Ramos (cell line): ENCODE measurements around the gene CNTROB.
"Not testable (repeated sequence)": the region's sequence is repeated elsewhere in the genome, so short reads cannot be mapped to it uniquely, and the experiment has no call there.

Experiments
- in situ Hi-C: fragments of 300-500 bp; cut with MboI; formaldehyde crosslinking; loops from one replicate; pipeline ENCODE4 v1.14.3; 2022; ENCODE audit warnings: low sequenced_read_pairs; ENCODE audit not compliant: unreplicated experiment

CNTROB gene

GRCh38 chr17:7935859-7936258 is 3.9 kb downstream of the CNTROB start:
- in situ Hi-C loops, result no loop called here

GRCh38 chr17:7940034-7940433 is 8.0 kb downstream of the CNTROB start:
- in situ Hi-C loops, result no loop called here

- in situ Hi-C loops, result no loop called here
Observed at GRCh38 chr17:7940743-7941142, 8.7 kb downstream of the CNTROB start.

- in situ Hi-C loops, result no loop called here
Observed at GRCh38 chr17:7943291-7943690, 11.3 kb downstream of the CNTROB start.

GRCh38 chr17:7944326-7944725 is 12.3 kb downstream of the CNTROB start:
- in situ Hi-C loops, result no loop called here

GRCh38 chr17:7945651-7946050 is 13.6 kb downstream of the CNTROB start:
- in situ Hi-C loops, result no loop called here

GRCh38 chr17:7946441-7946840 is 14.4 kb downstream of the CNTROB start:
- in situ Hi-C loops, result no loop called here

GRCh38 chr17:7947651-7948050 is 15.6 kb downstream of the CNTROB start:
- in situ Hi-C loops, result no loop called here

GRCh38 chr17:7950578-7950977 is 18.6 kb downstream of the CNTROB start:
- in situ Hi-C loops, result no loop called here

GRCh38 chr17:7951143-7951792 is 19.3 kb downstream of the CNTROB start:
- in situ Hi-C loops, result no loop called here

- in situ Hi-C loops, result not testable (repeated sequence)
Observed at GRCh38 chr17:7953266-7953665, 21.3 kb downstream of the CNTROB start.

- in situ Hi-C loops, result no loop called here
Observed at GRCh38 chr17:7955414-7956227, 23.6 kb downstream of the CNTROB start.

- in situ Hi-C loops, result no loop called here
Observed at GRCh38 chr17:7956228-7956965, 24.4 kb downstream of the CNTROB start.

- in situ Hi-C loops, result no loop called here
Observed at GRCh38 chr17:7959503-7960253, 27.7 kb downstream of the CNTROB start.

- in situ Hi-C loops, result no loop called here
Observed at GRCh38 chr17:7961421-7961820, 29.4 kb downstream of the CNTROB start.

GRCh38 chr17:7967751-7968150 is 35.7 kb downstream of the CNTROB start:
- in situ Hi-C loops, result no loop called here

GRCh38 chr17:7969433-7969832 is 37.4 kb downstream of the CNTROB start:
- in situ Hi-C loops, result no loop called here

- in situ Hi-C loops, result no loop called here
Observed at GRCh38 chr17:7971651-7972050, 39.6 kb downstream of the CNTROB start.

- in situ Hi-C loops, result no loop called here
Observed at GRCh38 chr17:7972131-7972785, 40.3 kb downstream of the CNTROB start.

- in situ Hi-C loops, result no loop called here
Observed at GRCh38 chr17:7974638-7975131, 42.7 kb downstream of the CNTROB start.
